Measurements from ENCODE around the gene CERK.

DNA sequence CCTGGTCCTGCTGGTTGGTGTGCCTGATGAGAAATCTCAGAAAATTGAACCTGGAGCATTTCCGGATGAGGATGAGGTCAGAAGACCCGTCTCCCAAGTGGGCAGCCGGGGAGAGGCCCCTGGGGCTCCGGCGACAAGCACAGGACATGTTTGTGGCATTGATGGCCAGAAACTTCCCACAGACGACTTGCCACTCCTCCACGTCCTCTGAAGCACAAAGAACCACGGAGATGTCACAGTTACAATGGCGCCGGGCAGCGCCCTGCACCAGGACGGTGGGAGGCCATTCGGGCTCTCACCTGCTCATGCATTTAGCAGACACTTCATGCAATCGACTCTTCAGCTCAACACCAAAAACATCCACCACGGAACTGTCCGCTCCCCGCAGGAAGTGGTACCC is 46.5 kb downstream of the CERK start:
- TF ChIP-seq, protein P1, sequence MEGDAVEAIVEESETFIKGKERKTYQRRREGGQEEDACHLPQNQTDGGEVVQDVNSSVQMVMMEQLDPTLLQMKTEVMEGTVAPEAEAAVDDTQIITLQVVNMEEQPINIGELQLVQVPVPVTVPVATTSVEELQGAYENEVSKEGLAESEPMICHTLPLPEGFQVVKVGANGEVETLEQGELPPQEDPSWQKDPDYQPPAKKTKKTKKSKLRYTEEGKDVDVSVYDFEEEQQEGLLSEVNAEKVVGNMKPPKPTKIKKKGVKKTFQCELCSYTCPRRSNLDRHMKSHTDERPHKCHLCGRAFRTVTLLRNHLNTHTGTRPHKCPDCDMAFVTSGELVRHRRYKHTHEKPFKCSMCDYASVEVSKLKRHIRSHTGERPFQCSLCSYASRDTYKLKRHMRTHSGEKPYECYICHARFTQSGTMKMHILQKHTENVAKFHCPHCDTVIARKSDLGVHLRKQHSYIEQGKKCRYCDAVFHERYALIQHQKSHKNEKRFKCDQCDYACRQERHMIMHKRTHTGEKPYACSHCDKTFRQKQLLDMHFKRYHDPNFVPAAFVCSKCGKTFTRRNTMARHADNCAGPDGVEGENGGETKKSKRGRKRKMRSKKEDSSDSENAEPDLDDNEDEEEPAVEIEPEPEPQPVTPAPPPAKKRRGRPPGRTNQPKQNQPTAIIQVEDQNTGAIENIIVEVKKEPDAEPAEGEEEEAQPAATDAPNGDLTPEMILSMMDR (IDR thresholded peaks at IDR 0.05; ENCODE audit: low read depth, low read length), result no peak
- no peak for TF ChIP-seq EZH2phosphoT487 (IDR thresholded peaks at IDR 0.05; ENCODE audit: low read depth)

Measured in OCI-LY3 (cell line).